ENCODE measurements around the gene CACTIN.

GRCh38 chr19:3674784-3675543 lies 48.4 kb upstream of the CACTIN start:
- TF ChIP-seq POLR2A (IDR thresholded peaks at IDR 0.05) (no peak), POLR2AphosphoS5 (IDR thresholded peaks at IDR 0.05) (no peak)
